Hippocampal formation (tissue), 2 donors: ENCODE measurements around the gene TCF3.
A peak's percentile ranks its signal among the peaks of the same experiment; 100 is the strongest.

Experiments used
- DNase-seq, 2 donors: peaks; one replicate each; lab custom pipeline; 2025; lab: John Stamatoyannopoulos, UW

The TCF3 gene

GRCh38 chr19:1609680-1610474 lies 42.5 kb downstream of the TCF3 start:
- no peak for DNase-seq

DNA sequence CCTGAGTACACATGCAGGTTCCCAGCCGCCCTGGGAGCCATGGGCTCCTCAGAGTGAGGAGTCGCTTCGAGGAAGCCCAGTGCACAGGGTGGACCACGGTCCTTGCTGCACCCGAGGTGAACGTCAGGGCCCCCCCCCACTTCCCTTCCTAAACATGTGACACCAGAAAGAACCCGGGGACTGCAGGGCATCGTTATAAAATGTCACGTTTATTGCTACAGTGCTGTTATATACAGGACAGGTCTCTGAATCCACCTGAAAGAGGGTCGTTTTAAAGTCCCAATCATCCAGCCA lies 43.4 kb downstream of the TCF3 start:
- no peak for DNase-seq

DNA sequence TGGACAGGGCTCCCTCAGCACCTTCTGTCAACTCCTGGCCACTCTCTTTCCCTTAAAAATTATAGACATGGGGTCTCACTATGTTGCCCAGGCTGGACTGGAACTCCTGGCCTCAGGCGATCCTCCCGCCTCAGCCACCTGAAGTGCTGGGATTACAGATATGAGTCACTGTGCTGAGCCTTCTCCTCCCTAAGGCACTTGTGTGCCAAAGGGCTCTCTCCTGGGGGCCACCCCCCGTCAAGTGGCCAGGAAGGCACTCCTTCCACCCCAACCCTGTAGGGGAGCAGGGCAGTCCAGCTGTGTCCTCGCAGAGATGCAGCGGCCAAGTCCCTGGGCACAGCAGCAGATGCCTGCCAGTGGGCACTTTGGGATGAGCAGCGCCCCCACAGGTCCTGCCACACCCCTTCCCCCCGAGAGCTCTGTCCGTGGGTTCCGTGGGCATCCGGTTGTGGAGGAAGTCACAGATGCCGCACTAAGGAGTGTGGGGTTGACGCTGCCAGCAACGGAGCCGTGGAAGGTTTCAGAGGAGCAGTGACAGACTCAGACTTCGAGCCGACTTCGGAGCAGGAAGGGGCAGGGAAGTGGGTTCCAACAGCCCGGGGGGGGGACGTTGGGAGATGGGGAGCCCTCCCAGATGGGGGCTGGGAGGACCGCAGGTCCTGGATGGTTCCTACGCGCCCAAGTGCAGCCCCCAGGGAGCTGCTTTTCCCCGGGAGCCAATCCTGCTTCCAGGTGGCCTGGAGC lies 43.9 kb downstream of the TCF3 start:
- DNase-seq = no peak

DNA sequence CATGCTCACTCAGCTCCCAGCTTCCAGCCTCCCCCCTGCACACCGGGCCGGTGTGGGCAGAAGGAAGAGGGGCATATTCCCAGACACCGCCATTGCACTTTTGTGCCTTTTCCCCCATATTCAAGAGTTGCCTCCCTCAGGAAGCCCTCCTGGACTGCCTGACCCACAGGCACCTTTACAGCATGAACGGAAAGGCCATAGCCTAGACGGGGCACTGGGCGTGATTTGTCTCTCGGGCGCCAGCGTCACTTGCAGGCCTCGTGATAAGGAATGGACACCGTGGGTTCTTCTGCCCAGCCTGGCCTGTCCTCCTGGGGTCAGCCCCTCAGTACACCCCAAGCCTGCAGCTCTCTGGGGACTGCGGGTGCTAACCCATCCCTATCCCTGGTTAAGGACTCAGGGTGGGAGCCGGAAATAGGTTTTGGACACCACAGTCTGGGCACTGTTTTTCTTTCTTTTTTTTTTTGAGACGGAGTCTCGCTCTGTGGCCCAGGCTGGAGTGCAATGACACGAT lies 46.2 kb downstream of the TCF3 start:
- DNase-seq = no peak

- DNase-seq = peak; percentile 88 to 94
These were observed 46.9 kb downstream of the TCF3 start, which contains the start of gene UQCR11 for GRCh38 chr19:1605236-1606137. Gene UQCR11, minus strand, starts transcription at chr19:1605462. Its CDS starts 53 bp downstream, at chr19:1605409.

- no peak for DNase-seq
These were observed 50.2 kb downstream of the TCF3 start for GRCh38 chr19:1602091-1602707.

DNA sequence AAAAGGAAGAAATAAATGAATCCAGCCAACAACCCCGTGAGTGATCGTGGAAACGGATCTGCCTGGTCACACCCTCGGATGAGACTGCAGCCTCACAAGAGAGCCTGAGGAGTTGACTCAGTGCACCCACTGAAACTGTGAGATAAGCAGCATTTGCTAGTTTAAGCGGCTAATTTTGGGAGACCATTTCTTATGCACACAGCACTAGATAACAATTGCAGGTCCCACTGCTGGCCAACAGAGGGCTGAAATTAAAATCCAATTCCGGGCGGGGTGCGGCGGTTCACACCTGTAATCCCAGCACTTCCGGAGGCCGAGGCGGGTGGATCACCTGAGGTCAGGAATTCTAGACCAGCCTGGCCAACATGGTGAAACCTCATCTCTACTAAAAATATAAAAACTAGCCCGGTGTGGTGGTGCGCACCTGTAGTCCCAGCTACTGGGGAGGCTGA lies 50.8 kb downstream of the TCF3 start:
- DNase-seq = no peak

DNA sequence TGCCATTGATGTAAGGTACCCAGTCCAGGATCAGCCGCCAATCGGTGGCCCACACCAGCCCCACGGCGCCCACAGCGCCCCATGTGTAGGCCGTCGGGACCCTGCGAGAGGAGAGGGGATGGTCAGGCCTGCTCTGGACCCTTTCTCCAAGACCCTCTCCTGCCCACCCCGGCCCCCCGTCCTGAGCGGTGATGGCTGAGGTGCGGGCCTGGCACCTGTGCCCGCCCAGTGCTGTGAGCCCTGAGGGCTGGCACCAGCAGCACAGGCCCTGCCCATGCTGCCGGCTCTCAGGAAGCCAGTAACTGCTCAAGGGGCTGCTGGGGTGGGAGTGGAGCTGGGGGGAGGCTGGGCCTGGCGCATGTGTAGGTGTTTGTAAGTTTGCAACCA lies 53.0 kb downstream of the TCF3 start:
- DNase-seq = no peak

DNA sequence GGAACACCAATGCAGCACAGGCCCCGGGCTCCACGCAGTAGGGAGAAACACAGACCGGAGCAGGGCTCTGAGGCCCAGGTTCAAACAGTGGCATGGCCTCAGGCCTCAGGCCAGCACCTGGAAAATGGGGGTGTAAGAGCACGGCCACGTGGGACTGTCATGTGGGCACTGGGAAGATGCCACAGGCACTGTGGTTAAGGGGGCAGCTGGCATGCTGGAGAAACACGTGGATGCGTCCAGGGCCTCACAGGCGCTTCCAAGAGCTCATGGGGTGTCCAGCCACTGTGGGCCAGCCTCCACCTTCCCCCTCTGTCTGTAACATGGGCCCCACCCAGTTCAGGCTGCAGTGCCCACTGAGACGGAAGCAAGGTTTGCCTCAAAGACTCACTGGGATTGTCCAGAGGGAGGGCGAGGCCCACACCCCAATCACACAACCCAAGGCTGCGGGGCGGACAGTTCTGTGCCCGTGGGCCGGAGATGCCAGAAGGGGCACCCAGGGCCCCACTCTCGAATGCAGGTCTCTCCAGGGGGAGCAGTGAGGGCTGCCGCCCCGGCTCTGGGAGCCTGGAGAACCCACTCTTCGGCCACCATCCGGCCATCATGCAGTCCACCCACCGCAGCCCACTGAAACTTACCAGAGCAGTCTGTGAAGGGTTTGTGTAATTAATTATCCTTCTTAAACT lies 53.5 kb downstream of the TCF3 start:
- DNase-seq = no peak

- no peak for DNase-seq
These were observed 59.0 kb downstream of the TCF3 start for GRCh38 chr19:1593501-1593772.

- peak; percentile 89 to 93 for DNase-seq
These were observed 59.5 kb downstream of the TCF3 start, which contains the start of gene MBD3 for GRCh38 chr19:1592755-1593500. Gene MBD3, minus strand, starts transcription at chr19:1592865. Its CDS starts 234 bp downstream, at chr19:1592631.

GRCh38 chr19:1592024-1592754 lies 60.2 kb downstream of the TCF3 start:
- peak; percentile 59 to 73 for DNase-seq

GRCh38 chr19:1591421-1592023 lies 60.9 kb downstream of the TCF3 start:
- DNase-seq = no peak

DNA sequence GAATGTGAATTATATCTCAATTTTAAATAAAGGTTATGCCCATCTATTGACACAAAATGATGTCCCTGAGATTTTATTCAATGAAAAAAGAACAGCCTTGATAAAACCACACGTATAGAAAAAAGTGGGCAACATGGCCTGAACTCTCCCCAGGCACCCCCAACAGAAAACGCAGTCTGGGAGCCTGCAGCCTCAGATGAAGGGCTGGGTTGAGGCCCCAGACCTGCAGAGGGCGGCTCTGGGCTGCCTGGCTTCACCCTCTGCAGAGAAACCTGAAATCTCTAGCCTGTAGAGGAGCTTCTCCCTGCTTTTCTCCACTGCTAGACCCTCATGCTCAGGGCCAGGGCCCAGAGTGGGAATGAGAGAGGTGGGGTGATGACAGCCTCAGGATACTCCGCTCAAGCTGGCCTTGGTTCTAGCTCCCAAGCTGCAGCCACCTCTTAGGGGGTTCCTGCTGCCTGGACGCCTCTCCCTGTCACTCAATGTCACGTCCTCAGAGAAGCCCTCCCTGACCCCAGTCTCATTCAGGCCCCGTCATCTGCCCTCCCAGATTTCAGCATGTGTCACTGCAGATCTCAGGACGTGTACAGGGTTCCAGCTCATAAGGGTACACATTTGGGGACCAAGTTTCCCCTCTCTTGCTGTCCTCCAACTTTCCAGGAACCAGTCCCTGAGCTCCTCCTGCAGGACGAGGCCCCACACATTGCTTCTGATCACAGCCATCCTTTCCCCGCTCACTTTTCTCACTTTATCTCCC lies 61.6 kb downstream of the TCF3 start:
- no peak for DNase-seq

GRCh38 chr19:1587872-1588271 lies 64.5 kb downstream of the TCF3 start:
- DNase-seq = no peak

DNA sequence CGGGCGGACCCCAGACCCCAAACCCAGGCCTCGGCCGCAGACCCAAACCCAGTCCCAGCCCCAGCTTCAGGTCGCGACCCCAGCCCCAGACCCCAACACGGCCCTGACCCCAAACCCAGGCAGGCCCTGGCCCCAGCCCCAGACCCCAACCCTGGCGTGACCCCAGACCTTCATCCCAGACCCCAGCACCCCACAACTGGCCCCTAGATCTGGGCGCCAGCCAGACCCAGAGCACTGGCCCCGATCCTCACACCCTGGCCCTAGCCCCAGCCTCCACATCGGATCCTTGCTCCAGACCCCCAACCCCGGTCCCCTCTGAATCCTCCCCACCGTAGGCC lies 67.2 kb downstream of the TCF3 start:
- DNase-seq = no peak

DNA sequence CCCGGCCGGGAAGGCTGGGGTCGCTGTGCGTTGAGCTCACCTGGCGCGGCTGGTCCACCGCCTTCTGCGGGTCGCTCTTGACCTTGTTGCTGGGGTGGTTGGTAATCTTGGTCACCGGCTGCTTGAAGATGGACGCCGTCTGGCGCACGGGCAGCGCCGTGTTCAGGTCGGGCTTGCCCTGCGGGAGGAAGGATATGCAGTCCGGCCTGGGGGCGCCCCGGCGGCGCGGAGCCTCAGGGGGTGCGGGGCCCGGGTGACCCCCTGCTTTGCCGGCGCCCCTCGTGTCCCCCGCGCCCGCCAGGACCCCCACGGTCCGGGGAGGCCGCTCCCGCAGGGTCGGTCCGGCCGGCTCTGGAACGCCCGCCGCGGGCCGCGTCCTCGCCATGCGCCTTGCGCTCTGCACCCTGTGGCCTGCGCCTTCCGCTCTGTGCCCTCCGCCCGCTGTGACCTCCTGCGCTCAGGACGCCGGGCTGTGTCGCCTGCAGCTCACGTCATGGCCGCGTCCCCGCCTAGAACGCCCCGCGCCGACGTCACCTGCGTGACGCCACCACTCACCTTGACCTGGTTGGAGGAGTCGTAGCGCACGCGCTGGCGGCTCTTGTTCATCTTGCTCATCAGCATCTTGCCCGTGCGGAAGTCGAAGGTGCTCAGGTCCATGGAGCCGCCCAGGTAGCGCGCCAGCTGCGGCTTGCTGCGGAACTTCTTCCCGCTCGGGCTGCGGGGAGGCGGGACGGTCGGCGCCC lies 67.7 kb downstream of the TCF3 start:
- no peak for DNase-seq

DNA sequence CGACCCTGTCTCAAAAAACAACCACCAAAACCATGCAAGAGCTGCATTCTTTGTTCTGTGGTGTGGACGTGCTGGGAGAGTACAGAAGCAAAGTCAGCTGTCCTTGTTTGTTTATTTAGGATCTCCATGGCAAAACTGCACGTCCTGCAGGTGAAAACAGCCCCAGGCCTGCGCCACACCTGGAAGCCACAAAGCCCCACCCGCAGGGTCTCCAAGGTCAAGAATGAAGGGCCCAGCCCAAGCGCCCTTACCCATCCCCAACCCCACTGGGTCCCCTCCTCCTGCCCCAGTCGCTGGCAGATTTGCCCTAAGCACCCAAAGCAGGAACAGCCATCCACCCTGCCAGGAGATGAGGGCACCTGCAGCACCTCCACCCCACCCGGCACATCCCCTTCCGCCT lies 70.2 kb downstream of the TCF3 start:
- DNase-seq = no peak
